CD4-positive, alpha-beta T cell treated with Interleukin-12 subunit alpha and Interleukin-12 subunit beta, for 1 hour (primary cell): Measurements from ENCODE around the gene PSAP.
A peak's percentile ranks its signal among the peaks of the same experiment; 100 is the strongest.

Experiments used
- DNase-seq: peaks from one replicate; pipeline ENCODE4 v3.0.0-alpha.2; 2020

The PSAP gene

GRCh38 chr10:71844084-71844483 lies 7.0 kb downstream of the PSAP start:
- no peak for DNase-seq

DNA sequence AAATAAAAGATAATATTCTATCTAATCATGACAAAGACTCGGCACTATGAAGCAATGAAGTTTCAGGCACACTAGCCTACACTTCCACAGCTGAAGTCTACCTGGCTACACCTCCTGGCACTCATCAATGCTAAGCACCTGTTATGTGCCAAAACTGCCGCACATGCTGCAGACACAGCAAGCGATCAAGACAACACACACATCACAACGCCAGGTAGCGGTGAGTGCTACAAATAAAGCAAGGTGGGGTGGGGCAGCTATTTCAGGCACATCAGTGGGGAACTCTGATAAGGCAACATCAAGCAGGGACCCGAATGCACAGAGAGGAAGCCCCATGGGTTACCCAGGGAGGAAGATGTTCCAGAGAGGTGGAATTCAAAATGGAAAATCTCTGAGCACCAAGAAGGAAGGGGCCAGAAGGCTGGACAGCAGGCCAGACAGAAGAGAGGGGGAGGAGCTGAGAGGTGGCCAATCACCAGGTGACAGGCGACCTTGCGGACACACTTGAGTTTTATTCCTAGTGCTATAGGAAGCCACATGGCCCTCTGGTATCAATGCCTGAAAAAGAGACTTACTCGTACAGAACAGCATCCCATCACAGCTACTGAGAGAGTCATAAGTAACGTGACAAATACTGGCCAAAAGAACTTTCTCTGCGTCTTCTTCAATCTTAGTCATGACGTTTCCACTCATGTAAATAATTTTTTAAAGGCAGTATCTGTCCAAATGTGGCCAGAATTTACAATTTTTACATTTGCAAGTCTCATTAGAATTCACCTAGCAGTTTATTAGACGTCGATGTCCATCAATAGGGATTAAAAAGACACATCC lies 8.0 kb downstream of the PSAP start:
- DNase-seq, result no peak

- no peak for DNase-seq
Observed at GRCh38 chr10:71842422-71842821, 8.6 kb downstream of the PSAP start.

GRCh38 chr10:71840958-71841335 lies 10.1 kb downstream of the PSAP start:
- DNase-seq, result no peak

- no peak for DNase-seq
Observed at GRCh38 chr10:71840177-71840957, 10.7 kb downstream of the PSAP start.

GRCh38 chr10:71838264-71839211 lies 12.5 kb downstream of the PSAP start:
- no peak for DNase-seq

DNA sequence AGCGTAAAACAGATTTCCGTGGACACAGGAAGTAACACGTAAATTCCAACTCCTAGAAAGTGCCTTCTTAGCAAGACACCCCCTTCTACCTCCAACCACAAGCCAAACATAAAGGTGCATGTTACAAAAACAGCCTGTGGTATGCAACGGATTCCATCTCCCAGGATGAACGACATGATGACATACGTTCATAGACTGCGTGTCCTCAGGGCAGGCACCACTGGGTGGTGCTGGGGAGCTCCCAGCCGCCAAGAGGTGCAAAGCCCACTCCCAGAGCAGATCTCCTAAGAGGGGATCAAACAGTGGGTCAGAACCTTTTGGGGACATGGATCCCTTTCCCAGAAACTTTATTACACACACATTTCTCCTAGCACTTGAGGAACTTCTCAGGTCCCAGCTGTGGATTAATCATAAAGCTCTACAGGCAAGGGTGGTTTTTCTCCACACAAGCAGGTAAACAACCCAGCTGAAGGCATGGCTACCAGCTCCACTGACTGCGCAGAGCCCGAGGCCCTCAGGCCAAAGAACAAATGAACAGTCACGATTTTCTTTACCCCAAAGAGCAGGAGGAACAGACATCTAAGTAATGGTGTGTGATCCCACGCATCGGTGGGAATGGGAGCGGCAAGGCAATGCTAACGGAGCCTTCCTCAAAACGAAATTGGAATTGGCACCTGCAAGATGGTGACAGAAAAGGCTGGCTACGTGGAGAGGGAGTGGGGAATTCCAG lies 13.8 kb downstream of the PSAP start:
- DNase-seq, result no peak

- DNase-seq, result no peak
Observed at GRCh38 chr10:71836596-71836974, 14.5 kb downstream of the PSAP start.

DNA sequence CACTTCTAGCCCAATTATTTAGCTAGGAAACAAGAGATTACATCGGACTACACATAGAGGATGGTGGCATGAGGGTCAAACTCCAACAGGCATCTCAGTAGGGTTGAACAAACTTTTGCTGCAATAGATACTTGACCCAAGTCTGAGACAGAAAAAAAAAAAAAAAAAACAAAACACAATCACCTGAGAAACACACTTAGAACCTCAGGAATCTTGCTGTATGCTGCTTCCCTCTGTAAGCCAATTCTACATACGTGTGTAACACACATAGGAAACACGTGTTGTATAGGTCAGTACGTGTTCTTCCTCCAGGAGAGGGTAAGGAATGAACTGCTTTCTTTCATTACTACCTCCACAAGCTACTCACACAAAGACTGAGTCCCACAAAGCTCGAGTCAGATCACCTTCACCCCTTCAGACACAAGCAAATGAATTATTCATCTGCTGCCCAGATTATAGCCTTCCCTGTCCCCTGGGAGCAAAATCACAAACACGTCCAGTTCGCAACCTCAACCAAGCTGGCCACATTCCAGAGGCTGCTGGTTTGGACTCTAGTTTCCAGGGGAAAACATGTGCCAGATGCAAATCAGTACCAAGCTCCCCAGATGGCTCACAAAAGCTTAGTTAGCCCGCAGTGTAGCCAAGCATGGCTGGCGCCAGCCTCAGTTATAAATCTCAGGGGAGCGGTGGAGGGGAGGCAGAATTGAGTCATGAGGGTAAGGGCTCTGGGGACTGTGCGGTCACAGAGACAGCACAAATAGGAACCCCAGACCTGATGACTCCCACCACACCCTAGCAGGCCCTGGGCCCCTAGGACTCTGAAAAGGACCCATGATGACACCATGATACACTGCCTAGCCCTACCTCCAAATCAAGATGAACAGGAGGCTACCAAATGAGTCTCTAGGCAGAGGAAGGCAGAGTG lies 15.1 kb downstream of the PSAP start:
- DNase-seq, result no peak

DNA sequence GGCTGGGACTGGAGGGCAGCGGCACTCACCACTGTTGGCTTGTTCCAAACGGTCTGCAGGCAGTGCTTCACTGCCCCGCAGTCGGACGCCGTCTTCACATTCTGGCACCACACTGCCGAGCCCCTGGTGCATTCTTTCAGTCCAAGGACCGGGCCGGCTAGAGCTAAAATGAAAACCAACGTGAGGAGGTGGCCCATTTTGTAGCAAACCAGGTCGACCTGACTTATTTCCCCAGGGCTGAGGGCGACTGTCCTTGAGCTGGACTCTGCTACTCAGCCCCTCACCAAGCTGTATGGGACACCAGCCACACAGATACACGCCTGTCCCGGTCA lies 16.7 kb downstream of the PSAP start:
- no peak for DNase-seq

- no peak for DNase-seq
Observed at GRCh38 chr10:71833451-71834342, 17.4 kb downstream of the PSAP start.

GRCh38 chr10:71832967-71833366 lies 18.1 kb downstream of the PSAP start:
- DNase-seq, result no peak

DNA sequence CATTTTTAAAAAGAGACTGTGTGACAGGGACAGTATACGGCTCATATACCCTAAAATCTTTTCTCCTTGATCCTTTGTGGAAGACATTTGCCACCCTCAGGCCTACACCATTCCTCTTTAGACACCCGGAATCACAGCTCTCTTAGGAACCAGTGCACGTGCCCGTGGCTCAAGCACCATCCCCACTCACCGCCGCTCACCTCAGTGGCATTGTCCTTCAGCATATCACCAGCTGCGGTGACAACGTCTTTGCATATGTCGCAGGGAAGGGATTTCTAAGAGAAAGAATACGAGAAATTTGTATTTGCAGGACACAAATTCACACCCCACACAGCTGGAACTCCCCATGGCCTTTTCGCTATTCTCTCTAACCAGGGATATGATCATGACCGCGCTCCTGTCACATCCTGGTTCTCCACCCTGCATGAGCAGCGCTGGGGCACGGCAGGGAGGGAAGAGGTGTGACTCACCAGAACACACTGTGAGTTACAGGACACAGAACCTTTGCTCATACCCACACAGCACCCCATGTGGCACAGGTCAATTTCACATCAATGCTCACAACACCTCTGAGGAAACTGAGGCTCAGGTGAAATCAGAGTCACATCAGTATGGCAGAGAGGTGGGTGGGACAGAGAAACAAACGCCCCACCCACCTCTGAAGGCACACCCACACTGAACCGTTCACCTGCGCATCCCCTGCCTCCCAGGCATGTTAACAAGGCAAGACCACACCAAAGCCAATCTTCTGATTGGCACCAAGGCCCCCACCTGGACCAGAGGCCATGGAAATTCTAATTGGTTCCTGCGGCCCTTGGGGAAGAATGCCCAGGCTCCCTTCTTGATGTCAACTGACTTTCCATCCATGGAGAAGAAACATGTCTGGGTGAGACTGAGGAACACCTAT lies 19.2 kb downstream of the PSAP start:
- no peak for DNase-seq

GRCh38 chr10:71830726-71831125 lies 20.3 kb downstream of the PSAP start:
- DNase-seq, result no peak

DNA sequence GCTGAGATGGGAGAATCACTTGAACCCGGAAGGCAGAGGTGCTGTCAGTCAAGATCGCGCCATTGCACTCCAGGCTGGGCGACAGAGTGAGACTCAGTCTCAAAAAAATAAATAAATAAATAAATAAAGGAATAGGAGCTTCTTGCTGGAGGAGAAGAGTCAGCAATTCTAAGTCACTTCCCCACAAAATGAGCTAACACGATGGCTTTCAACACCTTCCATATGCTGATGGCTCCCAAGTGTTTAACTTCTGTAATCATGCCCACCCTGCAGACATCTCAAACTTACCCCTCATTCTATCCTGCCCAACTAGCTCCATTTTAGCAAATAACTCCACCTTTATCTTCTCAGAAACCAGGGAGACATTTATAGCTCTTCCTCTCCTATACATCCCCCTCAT lies 21.2 kb downstream of the PSAP start:
- no peak for DNase-seq

GRCh38 chr10:71829171-71829570 lies 21.9 kb downstream of the PSAP start:
- DNase-seq, result peak; percentile 19

- DNase-seq, result no peak
Observed at GRCh38 chr10:71828702-71829101, 22.3 kb downstream of the PSAP start.

- DNase-seq, result no peak
Observed at GRCh38 chr10:71827852-71828251, 23.2 kb downstream of the PSAP start.

DNA sequence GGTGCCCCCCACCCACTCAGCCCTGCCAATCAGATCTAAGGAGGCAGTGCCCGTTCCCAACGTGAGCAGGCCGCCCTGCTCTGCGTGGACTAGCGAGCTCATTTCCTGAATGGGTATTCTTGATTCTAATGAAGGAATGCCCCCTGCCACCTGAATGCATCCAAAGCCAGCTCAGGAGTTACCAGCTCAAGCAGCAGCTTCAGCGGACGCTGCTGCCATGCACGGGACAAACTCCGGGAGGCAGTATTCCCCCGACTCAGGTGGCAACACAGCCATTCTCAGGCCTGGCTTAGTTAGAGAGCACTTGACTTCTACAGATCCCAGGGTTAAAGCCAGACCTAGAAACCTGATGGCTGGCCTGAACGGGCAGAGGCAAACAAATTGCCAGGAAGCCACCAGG lies 25.8 kb downstream of the PSAP start:
- no peak for DNase-seq
